GM12891 (cell line): ENCODE data around the gene DNAAF3.
A peak's percentile ranks its signal among the peaks of the same experiment; 100 is the strongest.

Source experiments
- PAX5 ChIP-seq: IDR thresholded peaks from 2 replicates; pipeline ENCODE4 v1.6.1; 2011; ENCODE audit warnings: low read length, moderate library complexity, mild to moderate bottlenecking; ENCODE audit not compliant: insufficient read depth, severe bottlenecking
- POLR2A ChIP-seq: IDR thresholded peaks from 2 replicates; pipeline ENCODE4 v1.6.1; 2011; ENCODE audit warnings: low read depth, low read length, control low read depth
- POLR2AphosphoS5 ChIP-seq: IDR thresholded peaks from 2 replicates; pipeline ENCODE4 v1.6.1; 2011; ENCODE audit warnings: low read depth, low read length, control low read depth
- POU2F2 ChIP-seq: IDR thresholded peaks from 2 replicates; pipeline ENCODE4 v1.6.1; 2011; ENCODE audit warnings: low read depth, mild to moderate bottlenecking, control low read depth, low read length, moderate library complexity
- SPI1 ChIP-seq: IDR thresholded peaks from 2 replicates; pipeline ENCODE4 v1.6.1; 2011; ENCODE audit warnings: low read depth, low read length, control low read depth
- TAF1 ChIP-seq: IDR thresholded peaks from 2 replicates; pipeline ENCODE4 v1.6.1; 2011; ENCODE audit warnings: low read depth, low read length, control low read depth

DNA sequence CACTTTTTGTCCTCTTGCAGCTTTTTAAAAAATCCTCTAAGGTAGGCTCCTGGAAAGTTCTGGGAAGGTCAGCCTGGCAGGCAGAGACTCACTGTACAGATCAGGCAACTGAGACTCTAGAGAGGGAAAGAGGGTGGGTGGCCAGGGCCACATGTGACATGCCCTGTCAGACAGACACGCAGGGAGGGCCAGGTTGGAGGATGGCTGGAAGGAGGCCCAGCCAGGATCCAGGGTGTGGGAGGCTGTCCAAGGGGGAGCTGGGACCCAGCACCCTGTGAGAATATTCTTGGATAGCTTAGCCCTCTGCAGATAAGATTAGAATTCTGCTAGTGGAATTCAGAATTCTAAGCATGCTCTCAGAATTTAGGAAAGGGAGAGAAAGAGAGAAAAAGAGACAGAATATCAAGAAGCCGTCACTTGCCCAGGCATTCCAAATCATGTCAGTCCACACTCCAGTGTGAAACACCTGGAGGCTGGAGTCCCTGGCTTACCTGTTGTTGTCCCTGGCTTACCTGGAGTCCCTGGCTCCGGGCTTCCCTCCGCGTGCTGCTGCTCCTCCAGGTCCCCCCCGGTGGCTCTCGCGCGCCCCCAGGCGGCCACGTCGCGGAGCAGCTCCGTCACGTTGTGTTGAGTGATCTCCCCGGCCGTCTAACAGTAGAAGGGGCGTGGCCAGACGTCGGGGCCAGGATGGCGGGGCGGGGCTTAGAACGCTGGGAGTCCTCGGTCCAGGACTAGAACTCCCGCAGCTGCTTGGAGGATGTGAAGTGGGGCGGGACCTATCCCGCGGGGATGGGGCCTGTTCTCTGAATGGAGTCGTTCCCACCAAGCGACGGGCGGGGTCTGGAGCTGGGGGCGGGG lies 6.1 kb downstream of the DNAAF3 start:
- no peak for TF ChIP-seq POLR2AphosphoS5
- TF ChIP-seq SPI1, result no peak
- TF ChIP-seq POLR2A, result no peak
- no peak for TF ChIP-seq TAF1
- no peak for TF ChIP-seq PAX5
- peak; percentile 17; the same call in 1 of the 2 replicates for TF ChIP-seq POU2F2
